ENCODE measurements around the gene ADAMTSL5. TPM values are rescaled to one million over a fixed set of nuclear protein-coding genes. Genes with fewer than 3 reads are reported as not detected.

ADAMTSL5 gene
- total RNA-seq, 2 experiments from 2014 or later, result 0.34 TPM; not detected in 1

GRCh38 chr19:1508507-1508856 is 4.3 kb downstream of the ADAMTSL5 start:
- Histone ChIP-seq H3K36me3 (ENCODE audit: insufficient read depth, low read length) (no peaks in the 10 kb centered on the region), H2AFZ (ENCODE audit: low read length) (no peak overlapping the region), H3K27ac (ENCODE audit: low read depth, low read length, poor library complexity, severe bottlenecking) (no peak overlapping the region), H3K4me1 (ENCODE audit: insufficient read depth, low read length, poor library complexity, severe bottlenecking) (peaks cover 4% of the 10 kb centered on the region), H3K9me2 (ENCODE audit: insufficient read depth, low read length) (no peaks in the 10 kb centered on the region), H4K20me1 (ENCODE audit: insufficient read depth, low read length) (no peaks in the 10 kb centered on the region), H3K4me2 (ENCODE audit: low read length) (peak overlapping the region; percentile 81), H3K9me3 (ENCODE audit: low read length) (no peaks in the 10 kb centered on the region), H3K79me2 (ENCODE audit: insufficient read depth, low read depth, low read length) (no peaks in the 10 kb centered on the region), H3K4me3 (ENCODE audit: low read depth, low read length, poor library complexity, severe bottlenecking) (peak overlapping the region; percentile 68)
- no TSS peak for BruUV-seq (replicated peaks)
- ChIA-PET CTCF (ENCODE audit: unreplicated experiment) (no interaction called here), POLR2A (interaction anchor here (0.5 kb wide), 1 partner anchor 114 kb away, joined by 4 read pairs; no protein-coding TSS in a partner anchor)
- no peak for DNase-seq (ENCODE audit: low spot score)
- intact Hi-C loops (cut with micrococcal nuclease; ENCODE audit: unreplicated experiment), result no loop called here
- no peak for TF ChIP-seq EZH2phosphoT487 (IDR thresholded peaks at IDR 0.05; ENCODE audit: borderline replicate concordance, low read depth, low read length)
- TF ChIP-seq CTCF (conservative IDR thresholded peaks at IDR 0.05; ENCODE audit: low read length), result no peak

GRCh38 chr19:1507763-1508506 is 4.9 kb downstream of the ADAMTSL5 start:
- no TSS peak for BruUV-seq (replicated peaks)
- H3K4me3 ChIP-seq (ENCODE audit: low read depth, low read length, poor library complexity, severe bottlenecking), result peak overlapping the region; percentile 68
- peak overlapping the region; percentile 81 for H3K4me2 ChIP-seq (ENCODE audit: low read length)

More at GRCh38 chr19:1507763-1508506, 4.9 kb downstream of the ADAMTSL5 start:
- CTCF ChIA-PET (ENCODE audit: unreplicated experiment), result no interaction called here
- peaks cover 4% of the 10 kb centered on the region for H3K4me1 ChIP-seq (ENCODE audit: insufficient read depth, low read length, poor library complexity, severe bottlenecking)
- DNase-seq (ENCODE audit: low spot score), result peak; percentile 97
- H3K27ac ChIP-seq (ENCODE audit: low read depth, low read length, poor library complexity, severe bottlenecking), result peak overlapping the region; percentile 67
- no peaks in the 10 kb centered on the region for H4K20me1 ChIP-seq (ENCODE audit: insufficient read depth, low read length)
- peak overlapping the region; percentile 86 for H2AFZ ChIP-seq (ENCODE audit: low read length)
- no peaks in the 10 kb centered on the region for H3K9me3 ChIP-seq (ENCODE audit: low read length)
- intact Hi-C loops (cut with micrococcal nuclease; ENCODE audit: unreplicated experiment), result no loop called here
- H3K36me3 ChIP-seq (ENCODE audit: insufficient read depth, low read length), result no peaks in the 10 kb centered on the region
- H3K79me2 ChIP-seq (ENCODE audit: insufficient read depth, low read depth, low read length), result no peaks in the 10 kb centered on the region
- no peak for TF ChIP-seq CTCF (conservative IDR thresholded peaks at IDR 0.05; ENCODE audit: low read length)
- TF ChIP-seq EZH2phosphoT487 (IDR thresholded peaks at IDR 0.05; ENCODE audit: borderline replicate concordance, low read depth, low read length), result no peak
- POLR2A ChIA-PET, result interaction anchor here (0.5 to 0.6 kb wide), 2 partner anchors 114 to 162 kb away, joined by 3 to 4 read pairs; no protein-coding TSS in a partner anchor
- no peaks in the 10 kb centered on the region for H3K9me2 ChIP-seq (ENCODE audit: insufficient read depth, low read length)
